Mesenchymal stem cell (in vitro differentiated cells and primary cell): ENCODE data around the gene SLC16A10.

ENCODE experiments used
- DNase-seq: peaks from one replicate; pipeline ENCODE4 v3.0.0-alpha.2; 2013
- H2AFZ ChIP-seq: one replicate; pipeline ENCODE4 v1.6.1; 2013; ENCODE audit warnings: low read depth, mild to moderate bottlenecking, control low read depth, inconsistent platforms, low read length, moderate library complexity
- H2AK5ac ChIP-seq: 2 replicates; pipeline ENCODE4 v1.6.1; 2013; ENCODE audit warnings: low read length, moderate library complexity, mild to moderate bottlenecking, inconsistent platforms; ENCODE audit not compliant: severe bottlenecking
- H2BK120ac ChIP-seq: one replicate; pipeline ENCODE4 v1.6.1; 2013; ENCODE audit warnings: low read depth, mild to moderate bottlenecking, inconsistent platforms, low read length, moderate library complexity
- H2BK12ac ChIP-seq, 2 experiments: one replicate each; pipeline ENCODE4 v1.6.1; 2013; ENCODE audit warnings: inconsistent platforms in 2 of 2, low read length in 2 of 2, mild to moderate bottlenecking in 2 of 2, moderate library complexity in 2 of 2, control low read depth in 1 of 2
- H2BK15ac ChIP-seq: one replicate; pipeline ENCODE4 v1.6.1; 2013; ENCODE audit warnings: mild to moderate bottlenecking, low read depth, inconsistent platforms; ENCODE audit not compliant: poor library complexity, severe bottlenecking
- H2BK5ac ChIP-seq: 2 replicates; pipeline ENCODE4 v1.6.1; 2013; ENCODE audit warnings: low read depth, mild to moderate bottlenecking, low read length, control low read depth, inconsistent platforms; ENCODE audit not compliant: poor library complexity, severe bottlenecking
- H3K14ac ChIP-seq, 2 experiments: one replicate each; pipeline ENCODE4 v1.6.1; 2013; ENCODE audit warnings: inconsistent platforms in 2 of 2, low read length in 2 of 2, control low read depth in 1 of 2, mild to moderate bottlenecking in 1 of 2, moderate library complexity in 1 of 2
- H3K18ac ChIP-seq, 2 experiments: one replicate each; pipeline ENCODE4 v1.6.1; 2013; ENCODE audit warnings: inconsistent platforms in 2 of 2, low read length in 2 of 2, control low read depth in 1 of 2, low read depth in 1 of 2, mild to moderate bottlenecking in 1 of 2
- H3K23ac ChIP-seq, 2 experiments: one replicate each; pipeline ENCODE4 v1.6.1; 2013; ENCODE audit warnings: inconsistent platforms in 2 of 2, low read length in 2 of 2, mild to moderate bottlenecking in 2 of 2, moderate library complexity in 2 of 2, control low read depth in 1 of 2
- H3K27ac ChIP-seq: 2 replicates; pipeline ENCODE4 v1.5.1; 2013; ENCODE audit warnings: mild to moderate bottlenecking, moderate library complexity, low read length, control low read depth, inconsistent platforms; ENCODE audit not compliant: poor library complexity, severe bottlenecking
- H3K27me3 ChIP-seq, 2 experiments: 2 replicates each; pipeline versions ENCODE4 v1.6.1 to v1.7.0; 2013; ENCODE audit warnings: low read length in 2 of 2, mild to moderate bottlenecking in 2 of 2, moderate library complexity in 2 of 2, control low read depth in 1 of 2, inconsistent platforms in 1 of 2; ENCODE audit not compliant: control insufficient read depth in 1 of 2, insufficient read depth in 1 of 2
- H3K36me3 ChIP-seq, 2 experiments: 2 replicates each; pipeline versions ENCODE4 v1.6.1 to v1.7.0; 2013; ENCODE audit warnings: low read length in 2 of 2, control low read depth in 1 of 2, inconsistent platforms in 1 of 2, low read depth in 1 of 2, mild to moderate bottlenecking in 1 of 2; ENCODE audit not compliant: insufficient read depth in 2 of 2, control insufficient read depth in 1 of 2
- H3K4ac ChIP-seq, 2 experiments: one replicate each; pipeline ENCODE4 v1.6.1; 2013; ENCODE audit warnings: inconsistent platforms in 2 of 2, low read length in 2 of 2, mild to moderate bottlenecking in 2 of 2, moderate library complexity in 2 of 2, control low read depth in 1 of 2, low read depth in 1 of 2
- H3K4me1 ChIP-seq: 2 replicates; pipeline ENCODE4 v1.6.1; 2013; ENCODE audit warnings: low read depth, low read length, control low read depth; ENCODE audit not compliant: control insufficient read depth, insufficient read depth
- H3K4me2 ChIP-seq: 2 replicates; pipeline ENCODE4 v1.6.1; 2013; ENCODE audit warnings: low read length, mild to moderate bottlenecking, inconsistent platforms; ENCODE audit not compliant: poor library complexity, severe bottlenecking
- H3K4me3 ChIP-seq, 2 experiments: 2 replicates each; pipeline versions ENCODE4 v1.5.1 to v1.7.0; 2013; ENCODE audit warnings: low read length in 2 of 2, mild to moderate bottlenecking in 2 of 2, control low read depth in 1 of 2, low read depth in 1 of 2; ENCODE audit not compliant: insufficient read depth in 1 of 2
- H3K79me1 ChIP-seq: replicated peaks from 2 replicates; pipeline ENCODE4 v1.6.1; 2013; ENCODE audit warnings: mild to moderate bottlenecking, control low read depth, low read length, inconsistent platforms; ENCODE audit not compliant: poor library complexity, severe bottlenecking
- H3K9ac ChIP-seq: 2 replicates; pipeline ENCODE4 v1.7.0; 2013; ENCODE audit warnings: mild to moderate bottlenecking, low read length, moderate library complexity
- H3K9me3 ChIP-seq: 2 replicates; pipeline ENCODE4 v1.7.0; 2013; ENCODE audit warnings: mild to moderate bottlenecking, low read length; ENCODE audit not compliant: control insufficient read depth
- H4K8ac ChIP-seq: one replicate; pipeline ENCODE4 v1.6.1; 2013; ENCODE audit warnings: inconsistent platforms, mild to moderate bottlenecking, low read length, moderate library complexity
- H4K91ac ChIP-seq: one replicate; pipeline ENCODE4 v1.6.1; 2013; ENCODE audit warnings: mild to moderate bottlenecking, low read length, inconsistent platforms
- WGBS: methylation state at CpG from one replicate; pipeline ENCODE4 v1.1.7; 2013; ENCODE audit warnings: mixed read lengths; 5-methylcytosine and 5-hydroxymethylcytosine counted together

SLC16A10 gene

DNA sequence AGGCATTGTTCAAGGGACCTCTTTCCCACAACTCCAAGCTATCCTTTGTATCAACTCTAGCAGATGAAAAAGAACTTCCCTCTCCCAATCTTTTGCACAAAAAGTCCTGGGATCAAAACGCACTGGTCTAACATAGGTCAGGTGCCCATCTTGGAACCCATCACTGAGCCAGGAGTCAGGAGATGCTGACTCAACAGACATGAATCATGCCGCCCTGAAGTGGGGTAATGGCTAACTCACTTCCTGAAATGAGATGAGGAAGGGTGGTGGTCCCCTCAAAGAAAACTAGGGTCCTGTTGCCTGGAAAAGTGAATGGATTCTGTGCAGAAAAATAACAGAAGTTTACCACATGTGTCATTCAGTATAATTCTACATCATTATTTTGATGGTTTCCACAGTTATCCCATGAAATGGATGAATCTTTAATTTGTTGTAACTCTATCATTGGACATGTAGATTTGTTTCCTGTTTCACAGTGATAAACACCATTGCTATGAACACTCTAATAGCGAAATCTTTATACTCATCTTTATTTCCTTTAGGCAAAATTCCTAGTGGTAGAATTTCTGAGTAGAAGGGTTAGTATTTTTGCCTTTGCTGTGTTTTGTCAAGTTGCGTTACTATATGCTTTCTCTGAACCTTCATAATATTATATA, 151.3 kb downstream of the SLC16A10 start:
- Histone ChIP-seq H3K79me1 (no peaks in the 10 kb centered on the region), H3K27me3 (no peaks in the 10 kb centered on the region), H2BK120ac (no peak overlapping the region), H3K4me2 (no peak overlapping the region), H2AFZ (no peak overlapping the region), H3K14ac (no peak overlapping the region), H3K36me3 (no peaks in the 10 kb centered on the region), H3K9me3 (no peaks in the 10 kb centered on the region), H3K9ac (no peak overlapping the region), H3K4me1 (peaks cover 3% of the 10 kb centered on the region), H3K18ac (no peak overlapping the region), H3K4ac (no peak overlapping the region), H2AK5ac (no peak overlapping the region), H3K27ac (no peak overlapping the region), H3K4me3 (no peak overlapping the region), H3K23ac (no peak overlapping the region), H2BK5ac (no peak overlapping the region), H2BK12ac (no peak overlapping the region), H4K8ac (no peak overlapping the region), H2BK15ac (no peak overlapping the region), H4K91ac (no peak overlapping the region)
- WGBS = 52% methylated on average over 2 of the region's 4 CpGs
- peak; percentile 19 for DNase-seq

DNA sequence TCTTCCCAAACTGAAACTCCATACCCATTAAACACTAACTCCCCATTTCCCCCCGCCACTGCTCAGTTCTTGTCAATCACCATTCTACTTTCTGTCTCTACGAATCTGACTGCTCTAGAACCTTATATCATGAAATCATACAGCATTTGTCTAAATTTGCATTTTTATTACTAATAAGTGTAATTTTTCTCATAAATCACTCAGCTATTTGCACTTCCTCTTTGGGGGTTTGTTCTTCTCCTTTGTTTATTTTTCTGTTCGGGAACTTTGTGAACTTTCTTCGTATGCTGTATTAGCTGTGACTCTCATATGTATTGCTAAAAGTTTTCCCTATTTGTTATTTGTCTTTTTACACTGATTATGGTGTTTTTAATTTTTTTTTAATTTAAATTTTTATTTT, 152.2 kb downstream of the SLC16A10 start:
- Histone ChIP-seq H2BK12ac (no peak overlapping the region), H3K18ac (no peak overlapping the region)

DNA sequence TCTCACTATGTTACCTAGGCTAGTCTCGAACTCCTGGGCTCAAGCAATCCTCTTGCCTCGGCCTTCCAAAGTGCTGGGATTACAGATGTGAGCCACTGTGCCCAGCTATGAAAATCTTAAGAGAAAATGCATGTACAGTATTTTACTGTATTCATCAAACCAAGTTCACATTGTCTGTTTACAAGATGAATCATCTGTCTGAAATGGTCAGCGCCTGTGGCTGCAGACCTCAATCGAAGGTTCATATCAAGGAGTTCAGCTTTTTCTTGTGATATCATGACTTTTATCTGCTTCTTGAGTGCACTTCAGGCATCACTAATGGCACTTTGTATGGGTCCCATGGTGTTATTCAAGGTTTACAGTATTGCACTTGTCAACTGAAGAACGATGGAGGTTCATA, 155.1 kb downstream of the SLC16A10 start:
- no peak overlapping the region for H2BK5ac ChIP-seq
- peak; percentile 55 for DNase-seq
- H2BK15ac ChIP-seq = no peak overlapping the region
- no peaks in the 10 kb centered on the region for H3K79me1 ChIP-seq
- no peak overlapping the region for H3K9ac ChIP-seq
- peaks cover 3% of the 10 kb centered on the region for H3K4me1 ChIP-seq
- 54% methylated on average over 3 of the region's 5 CpGs for WGBS
- no peaks in the 10 kb centered on the region for H3K36me3 ChIP-seq
- H4K91ac ChIP-seq = no peak overlapping the region
- no peak overlapping the region for H3K14ac ChIP-seq
- no peak overlapping the region for H3K4me2 ChIP-seq
- no peak overlapping the region for H2AFZ ChIP-seq
- H3K18ac ChIP-seq = no peak overlapping the region
- H4K8ac ChIP-seq = no peak overlapping the region
- H2BK12ac ChIP-seq = no peak overlapping the region
- H3K4ac ChIP-seq = no peak overlapping the region
- H3K4me3 ChIP-seq = no peak overlapping the region
- no peaks in the 10 kb centered on the region for H3K9me3 ChIP-seq
- no peak overlapping the region for H2AK5ac ChIP-seq
- no peaks in the 10 kb centered on the region for H3K27me3 ChIP-seq
- H2BK120ac ChIP-seq = no peak overlapping the region
- no peak overlapping the region for H3K27ac ChIP-seq
- no peak overlapping the region for H3K23ac ChIP-seq

More for the DNA sequence above, 152.2 kb downstream of the SLC16A10 start:
- Histone ChIP-seq H3K9me3 (no peaks in the 10 kb centered on the region), H3K4me1 (peaks cover 3% of the 10 kb centered on the region), H3K36me3 (no peaks in the 10 kb centered on the region), H2AK5ac (no peak overlapping the region), H3K4me2 (no peak overlapping the region), H3K27ac (no peak overlapping the region), H2BK120ac (no peak overlapping the region), H2AFZ (no peak overlapping the region), H3K4me3 (no peak overlapping the region), H4K8ac (no peak overlapping the region), H2BK15ac (no peak overlapping the region), H3K23ac (no peak overlapping the region), H3K4ac (no peak overlapping the region), H3K27me3 (no peaks in the 10 kb centered on the region), H3K79me1 (no peaks in the 10 kb centered on the region), H3K9ac (no peak overlapping the region), H4K91ac (no peak overlapping the region), H2BK5ac (no peak overlapping the region), H3K14ac (no peak overlapping the region)
- no peak for DNase-seq
- WGBS = 86% methylated on average over 1 of the region's 4 CpGs

DNA sequence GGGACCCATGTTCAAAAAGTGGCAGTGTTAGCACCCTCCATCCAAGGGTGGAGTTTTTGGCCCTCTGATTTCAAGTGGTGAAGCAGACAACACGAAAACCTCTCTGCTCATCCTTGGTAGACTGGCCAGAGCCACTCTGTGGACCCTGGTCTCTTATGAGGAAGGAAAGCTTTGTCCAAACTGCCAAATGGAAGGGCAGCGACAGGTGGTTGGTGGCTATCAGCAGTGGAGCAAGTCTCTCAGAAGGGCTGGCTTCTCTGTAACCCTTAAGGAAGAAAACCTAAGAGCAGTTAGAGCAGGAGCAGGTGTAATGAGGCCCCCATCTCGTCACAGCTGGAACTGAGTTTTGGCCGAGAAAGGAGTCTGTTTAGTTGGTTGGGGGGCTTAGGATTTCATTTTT, 155.8 kb downstream of the SLC16A10 start:
- no peaks in the 10 kb centered on the region for H3K27me3 ChIP-seq
- H4K8ac ChIP-seq = no peak overlapping the region
- H3K79me1 ChIP-seq = no peaks in the 10 kb centered on the region
- no peak overlapping the region for H4K91ac ChIP-seq
- no peak overlapping the region for H2BK5ac ChIP-seq
- no peaks in the 10 kb centered on the region for H3K9me3 ChIP-seq
- no peak overlapping the region for H3K4ac ChIP-seq
- H3K4me3 ChIP-seq = no peak overlapping the region
- no peak overlapping the region for H3K23ac ChIP-seq
- H2BK12ac ChIP-seq = no peak overlapping the region
- peak overlapping the region; percentile 35 for H2AK5ac ChIP-seq
- no peak overlapping the region for H3K14ac ChIP-seq
- 89% methylated on average over 2 of the region's 4 CpGs for WGBS
- H2AFZ ChIP-seq = no peak overlapping the region
- H3K36me3 ChIP-seq = no peaks in the 10 kb centered on the region
- H2BK120ac ChIP-seq = no peak overlapping the region
- H3K4me1 ChIP-seq = peaks cover 1% of the 10 kb centered on the region
- H3K4me2 ChIP-seq = no peak overlapping the region
- no peak overlapping the region for H2BK15ac ChIP-seq
- H3K9ac ChIP-seq = no peak overlapping the region
- no peak for DNase-seq
- H3K27ac ChIP-seq = no peak overlapping the region
- no peak overlapping the region for H3K18ac ChIP-seq
